IPS DF 4.7 (cell line): Measurements from ENCODE around the gene ZMYND8.
"Not testable (repeated sequence)": the region's sequence is repeated elsewhere in the genome, so short reads cannot be mapped to it uniquely, and the experiment has no call there.

Source experiments
- DNase-seq: peaks from one replicate; pipeline ENCODE4 v3.0.0-alpha.2; 2013; ENCODE audit warnings: low spot score; ENCODE audit errors: extremely low read depth

Gene ZMYND8

GRCh38 chr20:47176217-47176616 is 180.3 kb downstream of the ZMYND8 start:
- DNase-seq, result not testable (repeated sequence)

- no peak for DNase-seq
Observed at GRCh38 chr20:47175493-47175892, 181.0 kb downstream of the ZMYND8 start.

GRCh38 chr20:47174456-47175243 is 181.8 kb downstream of the ZMYND8 start:
- no peak for DNase-seq

GRCh38 chr20:47173596-47174216 is 182.8 kb downstream of the ZMYND8 start:
- DNase-seq, result no peak

- no peak for DNase-seq
Observed at GRCh38 chr20:47172579-47172978, 183.9 kb downstream of the ZMYND8 start.

- no peak for DNase-seq
Observed at GRCh38 chr20:47167846-47168245, 188.7 kb downstream of the ZMYND8 start.

GRCh38 chr20:47165376-47165865 is 191.1 kb downstream of the ZMYND8 start:
- no peak for DNase-seq

GRCh38 chr20:47164140-47164539 is 192.4 kb downstream of the ZMYND8 start:
- DNase-seq, result no peak

- no peak for DNase-seq
Observed at GRCh38 chr20:47161411-47161810, 195.1 kb downstream of the ZMYND8 start.

GRCh38 chr20:47160992-47161391 is 195.5 kb downstream of the ZMYND8 start:
- no peak for DNase-seq

GRCh38 chr20:47160240-47160639 is 196.3 kb downstream of the ZMYND8 start:
- DNase-seq, result no peak
